Keratinocyte (primary cell): ENCODE results near the gene NIPSNAP2.
"Not testable (repeated sequence)": the region's sequence is repeated elsewhere in the genome, so short reads cannot be mapped to it uniquely, and the experiment has no call there.

Experiments used
- CTCF ChIP-seq, 3 experiments: IDR thresholded peaks in 1 of 3; conservative IDR thresholded peaks in 1 of 3; optimal IDR thresholded peaks in 1 of 3; 2 replicates in 2 of 3; 3 replicates in 1 of 3; pipeline versions ENCODE3 to v1.5.1; 2011; ENCODE audit warnings: low read length in 3 of 3, mild to moderate bottlenecking in 3 of 3, moderate library complexity in 2 of 3, control low read depth in 1 of 3, inconsistent platforms in 1 of 3; ENCODE audit not compliant: insufficient read depth in 2 of 3; ENCODE audit errors: extremely low read depth in 1 of 3
- EZH2 ChIP-seq: IDR thresholded peaks from one replicate; pipeline ENCODE4 v1.6.1; 2012; ENCODE audit warnings: inconsistent platforms, mild to moderate bottlenecking, low read length, moderate library complexity

GRCh38 chr7:56048763-56049162, 84.4 kb downstream of the NIPSNAP2 start:
- not testable (repeated sequence) for TF ChIP-seq EZH2; CTCF (optimal IDR thresholded peaks at IDR 0.05 in 1 of 3, IDR thresholded peaks at IDR 0.05 in 1 of 3, conservative IDR thresholded peaks at IDR 0.05 in 1 of 3; ENCODE audit: extremely low read depth in 1 of 3, insufficient read depth in 2 of 3, low read length in 3 of 3)
